C4-2B (cell line): ENCODE measurements around the gene ATF6B.

Experiments
- CTCF ChIP-seq: fragments of 450-650 bp; conservative IDR thresholded peaks from 2 replicates; pipeline ENCODE4 v1.5.1; 2017; ENCODE audit warnings: mild to moderate bottlenecking
- ZFX ChIP-seq: fragments of 450-650 bp; IDR thresholded peaks from 2 replicates; pipeline ENCODE4 v1.6.1; 2017

GRCh38 chr6:32128751-32129296, 778 bp upstream of the ATF6B start:
- no peak for TF ChIP-seq CTCF
- TF ChIP-seq ZFX, result no peak
